CD4-positive, alpha-beta T cell treated with Interleukin-6 for 4 hours (primary cell): Measurements from ENCODE around the gene ANO1.

Experiments
- DNase-seq: peaks from one replicate; pipeline ENCODE4 v3.0.0-alpha.2; 2020; ENCODE audit warnings: mixed read lengths

ANO1 gene

GRCh38 chr11:70220920-70221319 is 142.8 kb downstream of the ANO1 start:
- DNase-seq: no peak

- no peak for DNase-seq
Measured at GRCh38 chr11:70225681-70226177, 147.6 kb downstream of the ANO1 start.

DNA sequence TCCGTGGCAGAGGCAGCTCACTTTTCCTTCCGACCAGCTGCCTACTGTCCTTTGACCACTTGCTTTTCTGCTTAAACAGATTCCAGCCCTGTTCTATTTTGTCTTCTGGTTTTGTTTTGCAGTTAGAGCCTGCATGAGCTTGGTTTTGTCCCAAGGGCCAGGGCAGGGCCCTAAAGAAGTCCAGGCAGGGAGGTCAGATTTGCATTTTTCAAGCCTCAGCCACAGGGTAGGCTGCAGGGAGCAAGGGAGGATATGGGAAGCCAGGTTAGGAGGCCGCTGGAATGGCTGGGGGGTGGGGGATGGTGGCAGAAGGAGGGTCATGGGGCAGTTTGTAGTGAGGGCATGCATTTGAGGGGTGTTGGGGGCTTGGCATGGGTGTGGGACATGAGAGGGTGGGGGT is 148.1 kb downstream of the ANO1 start:
- DNase-seq: no peak

DNA sequence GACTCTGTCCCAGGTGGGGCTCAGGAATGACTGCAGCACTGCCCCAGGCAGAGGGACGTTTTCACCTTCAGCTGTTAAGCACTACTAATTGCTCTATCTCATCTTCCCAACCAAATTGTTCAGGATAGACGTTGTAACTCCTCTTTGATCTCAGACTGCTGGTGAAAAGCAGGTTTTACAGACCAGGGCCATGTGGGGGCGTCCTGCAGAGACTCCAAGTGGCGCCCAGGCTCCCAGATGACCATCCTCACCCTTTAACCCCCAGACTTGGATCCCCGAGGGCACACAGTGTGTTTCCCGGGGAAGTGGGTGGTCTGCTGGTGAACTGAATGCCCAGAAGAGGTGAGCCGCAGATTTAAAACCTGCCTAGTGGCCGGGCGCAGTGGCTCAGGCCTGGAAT is 148.8 kb downstream of the ANO1 start:
- DNase-seq: no peak

DNA sequence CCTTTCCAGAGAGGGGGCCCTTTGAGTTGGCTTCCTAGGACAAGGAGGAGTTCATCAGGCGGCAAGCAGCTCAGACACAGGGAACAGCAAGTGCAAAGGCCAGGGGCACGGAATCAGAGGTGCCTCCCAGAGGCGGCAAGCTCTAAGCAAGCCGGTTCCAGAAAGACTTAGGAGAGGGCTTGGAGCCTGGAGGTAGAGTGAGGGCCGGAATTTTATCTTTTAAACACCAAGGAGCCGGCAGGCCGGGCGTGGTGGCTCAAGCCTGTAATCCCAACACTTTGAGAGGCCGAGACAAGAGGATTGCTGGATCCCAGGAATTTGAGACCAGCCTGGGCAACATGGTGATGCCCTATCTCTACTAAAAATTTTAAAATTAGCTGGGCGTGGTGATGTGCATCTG is 151.6 kb downstream of the ANO1 start:
- DNase-seq: no peak

DNA sequence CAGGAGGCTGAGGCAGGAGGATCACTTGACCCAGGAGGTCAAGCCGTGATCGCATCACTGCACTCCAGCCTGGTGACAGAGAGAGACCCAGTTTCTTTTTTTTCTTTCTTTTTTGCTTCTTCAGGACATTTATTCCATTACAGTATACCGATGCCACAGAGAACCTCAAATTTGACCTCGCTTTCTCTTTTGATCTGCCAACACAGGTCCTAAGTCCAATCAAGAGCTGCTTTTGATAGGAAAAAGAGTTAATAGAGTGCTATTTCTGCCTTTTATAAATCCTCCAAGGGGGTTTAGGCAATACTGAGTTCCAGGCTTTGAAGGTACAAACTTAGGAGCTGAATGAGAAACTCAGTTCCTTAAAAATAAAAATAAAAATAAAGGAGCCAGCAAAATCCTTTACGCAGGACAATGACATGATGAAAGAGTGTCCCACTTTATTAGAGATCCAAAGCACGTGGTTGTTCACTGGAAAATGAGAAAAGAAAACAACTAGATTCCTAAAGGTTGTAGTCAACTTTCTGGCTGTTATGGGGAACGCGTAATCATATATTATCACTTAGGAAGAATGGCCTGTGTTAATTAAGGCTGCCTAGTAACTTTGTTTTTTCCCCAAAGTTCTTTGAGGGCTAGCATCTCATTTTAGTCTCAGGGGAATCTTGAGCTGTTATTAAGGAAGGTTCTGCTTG is 152.2 kb downstream of the ANO1 start:
- DNase-seq: no peak

DNA sequence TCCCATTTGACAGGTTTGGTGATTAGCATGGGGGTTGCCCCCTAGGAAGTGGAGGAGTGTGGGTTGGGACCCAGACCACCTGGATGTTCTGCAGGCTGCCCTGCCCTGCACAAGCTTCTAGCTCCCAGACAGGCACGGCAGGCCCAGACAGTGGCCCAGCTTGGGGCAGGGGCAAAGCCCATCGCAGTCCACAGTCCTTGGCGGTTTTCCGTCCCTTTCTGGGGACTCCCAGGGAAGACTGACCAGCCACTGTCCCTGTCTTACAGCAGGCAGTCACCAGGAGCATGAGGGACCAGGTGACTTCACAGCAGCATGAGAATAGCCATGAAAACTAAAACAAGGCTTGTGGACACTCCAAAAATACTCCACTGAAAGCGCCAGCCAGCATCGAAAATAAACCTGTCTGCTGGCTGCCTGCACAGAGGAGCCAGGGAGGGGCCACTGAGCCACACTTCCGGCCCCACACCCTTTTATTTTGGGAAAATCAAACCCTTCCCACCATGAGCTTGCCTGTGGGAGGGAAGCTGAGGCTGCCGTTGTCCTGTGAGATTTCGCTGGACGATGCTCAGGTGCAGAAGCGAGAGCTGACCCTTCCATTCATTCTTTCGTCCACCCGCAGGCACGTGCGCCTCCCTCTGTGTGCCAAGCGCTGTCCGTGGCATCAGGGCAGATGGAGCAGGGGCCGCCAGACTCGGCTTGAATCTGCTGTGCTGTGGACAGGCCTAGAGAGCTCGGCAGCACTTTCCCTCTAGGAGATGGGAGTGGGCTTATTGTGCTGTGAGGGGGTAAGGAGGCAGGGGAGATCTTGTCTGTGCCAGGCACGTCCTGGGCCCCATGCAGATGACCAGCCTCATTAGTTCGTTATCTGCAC is 153.0 kb downstream of the ANO1 start:
- DNase-seq: no peak

DNA sequence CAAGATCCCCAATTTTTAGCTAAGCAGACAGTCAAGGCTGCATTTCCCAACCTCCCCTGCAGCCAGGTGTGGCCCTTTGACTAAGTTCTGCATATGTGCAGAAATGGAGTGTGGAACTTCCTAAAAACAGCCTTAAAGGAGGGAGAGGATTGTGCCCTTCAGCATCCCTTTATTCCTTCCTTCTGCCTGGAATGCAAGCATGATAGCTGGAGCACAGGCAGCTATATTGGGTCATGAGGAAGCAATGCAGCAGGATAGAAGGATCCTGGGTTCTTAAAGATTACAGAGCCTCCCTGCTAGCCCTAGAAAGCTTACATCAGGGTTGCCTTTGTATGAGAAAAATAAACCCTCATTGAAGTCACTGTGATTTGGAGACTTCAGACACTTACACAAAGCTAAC is 154.9 kb downstream of the ANO1 start:
- no peak for DNase-seq

GRCh38 chr11:70233511-70233934 is 155.4 kb downstream of the ANO1 start:
- DNase-seq: no peak

- DNase-seq: no peak
Measured at GRCh38 chr11:70233962-70234361, 155.8 kb downstream of the ANO1 start.
